IMR-90 (cell line): ENCODE measurements around the gene MDFIC2. TPM values are rescaled to one million over a fixed set of nuclear protein-coding genes. Genes with fewer than 3 reads are reported as not detected.

Experiments used
- ATAC-seq: fragments of 200-7000 bp; cut with Tn5 transposase; 2 replicates; pipeline ENCODE4 v1.9.1; 2020; ENCODE audit warnings: low read depth, mild to moderate bottlenecking, moderate library complexity
- BruUV-seq: library from RNA; stranded (reverse); fragments of 400-500 nt; replicated peaks from 2 replicates; lab custom pipeline; 2021; lab: Mats Ljungman, UMichigan
- CTCF ChIA-PET: fragments of 300-600 bp; formaldehyde crosslinking; extraction: SDS; loops from one replicate; lab custom pipeline; 2021; ENCODE audit warnings: antibody characterized with exemption; lab: Yijun Ruan, JAX
- POLR2A ChIA-PET: fragments of 300-600 bp; sonication (Branson Sonifier 250); formaldehyde crosslinking; loops from one replicate; lab custom pipeline; 2022; ENCODE audit warnings: antibody characterized with exemption; ENCODE audit not compliant: unreplicated experiment; lab: Charles Lee
- DNase-seq: peaks from one replicate; pipeline ENCODE4 v3.0.0; 2013
- H2AFZ ChIP-seq: replicated peaks from 2 replicates; pipeline ENCODE3; 2013; ENCODE audit warnings: low read length, mild to moderate bottlenecking; ENCODE audit not compliant: poor library complexity
- H2AK5ac ChIP-seq: 2 replicates; pipeline ENCODE4 v1.6.1; 2013; ENCODE audit warnings: low read depth, low read length, inconsistent platforms
- H2AK9ac ChIP-seq: replicated peaks from 2 replicates; pipeline ENCODE3; 2013; ENCODE audit warnings: mild to moderate bottlenecking, low read depth, low read length, moderate library complexity; ENCODE audit not compliant: poor library complexity
- H2BK120ac ChIP-seq: 2 replicates; pipeline ENCODE4 v1.6.1; 2013; ENCODE audit warnings: low read depth, low read length, inconsistent platforms
- H2BK15ac ChIP-seq: 3 replicates; pipeline ENCODE4 v1.6.1; 2013; ENCODE audit warnings: low read depth, low read length, inconsistent platforms
- H2BK20ac ChIP-seq: 2 replicates; pipeline ENCODE4 v1.6.1; 2013; ENCODE audit warnings: low read depth, mild to moderate bottlenecking, inconsistent platforms, low read length, moderate library complexity
- H2BK5ac ChIP-seq: 2 replicates; pipeline ENCODE4 v1.6.1; 2013; ENCODE audit warnings: mild to moderate bottlenecking, low read depth, low read length, inconsistent platforms; ENCODE audit not compliant: poor library complexity, severe bottlenecking
- H3K14ac ChIP-seq: replicated peaks from 2 replicates; pipeline ENCODE4 v1.6.1; 2013; ENCODE audit warnings: low read depth, low read length, inconsistent platforms
- H3K18ac ChIP-seq: 2 replicates; pipeline ENCODE4 v1.6.1; 2013; ENCODE audit warnings: low read depth, low read length, control low read depth
- H3K23ac ChIP-seq: 2 replicates; pipeline ENCODE4 v1.6.1; 2013; ENCODE audit warnings: low read depth, low read length, inconsistent platforms
- H3K27ac ChIP-seq: 2 replicates; pipeline ENCODE4 v1.5.1; 2013; ENCODE audit warnings: mild to moderate bottlenecking, control low read depth, low read length; ENCODE audit not compliant: insufficient read depth
- H3K27me3 ChIP-seq: 2 replicates; pipeline ENCODE4 v1.6.1; 2013; ENCODE audit warnings: low read length; ENCODE audit not compliant: control insufficient read depth, insufficient read depth
- H3K36me3 ChIP-seq: 2 replicates; pipeline ENCODE4 v1.6.1; 2013; ENCODE audit warnings: low read length, mixed read lengths; ENCODE audit not compliant: control insufficient read depth, insufficient read depth
- H3K4ac ChIP-seq: 2 replicates; pipeline ENCODE4 v1.6.1; 2013; ENCODE audit warnings: low read depth, low read length, inconsistent platforms
- H3K4me1 ChIP-seq: 2 replicates; pipeline ENCODE4 v1.6.1; 2013; ENCODE audit warnings: low read length, mixed read lengths; ENCODE audit not compliant: control insufficient read depth, insufficient read depth
- H3K4me2 ChIP-seq: 2 replicates; pipeline ENCODE4 v1.6.1; 2013; ENCODE audit warnings: low read depth, mild to moderate bottlenecking, control low read depth, low read length, moderate library complexity
- H3K4me3 ChIP-seq: 2 replicates; pipeline ENCODE4 v1.5.1; 2013; ENCODE audit warnings: low read depth, mild to moderate bottlenecking, control low read depth, low read length, moderate library complexity; ENCODE audit not compliant: insufficient read depth
- H3K56ac ChIP-seq: 2 replicates; pipeline ENCODE4 v1.6.1; 2013; ENCODE audit warnings: low read length, inconsistent platforms; ENCODE audit not compliant: insufficient read depth; ENCODE audit errors: extremely low read depth
- H3K79me1 ChIP-seq, 2 experiments: 2 replicates each; pipeline ENCODE4 v1.6.1; 2013; ENCODE audit warnings: low read length in 2 of 2, inconsistent platforms in 1 of 2, low read depth in 1 of 2
- H3K9ac ChIP-seq: 2 replicates; pipeline ENCODE4 v1.6.1; 2013; ENCODE audit warnings: low read depth, low read length, control low read depth
- H3K9me1 ChIP-seq: 2 replicates; pipeline ENCODE4 v1.6.1; 2013; ENCODE audit warnings: low read length, inconsistent platforms; ENCODE audit not compliant: insufficient read depth
- H3K9me3 ChIP-seq: 2 replicates; pipeline ENCODE4 v1.6.1; 2013; ENCODE audit warnings: low read length; ENCODE audit not compliant: control insufficient read depth, insufficient read depth
- H4K20me1 ChIP-seq: 2 replicates; pipeline ENCODE4 v1.6.1; 2013; ENCODE audit warnings: low read length, inconsistent platforms; ENCODE audit not compliant: insufficient read depth
- H4K5ac ChIP-seq: 2 replicates; pipeline ENCODE4 v1.6.1; 2013; ENCODE audit warnings: mild to moderate bottlenecking, low read depth, low read length, control low read depth
- H4K8ac ChIP-seq, 2 experiments: 2 replicates each; pipeline ENCODE4 v1.6.1; 2013; ENCODE audit warnings: low read depth in 2 of 2, low read length in 2 of 2, control low read depth in 1 of 2, inconsistent platforms in 1 of 2
- H4K91ac ChIP-seq: 2 replicates; pipeline ENCODE4 v1.6.1; 2013; ENCODE audit warnings: low read depth, low read length, inconsistent platforms; ENCODE audit not compliant: insufficient read depth
- BHLHE40 ChIP-seq: fragments of 150-350 bp; IDR thresholded peaks from 2 replicates; pipeline ENCODE4 v1.6.1; 2016; ENCODE audit warnings: mild to moderate bottlenecking, low read depth, low read length
- CEBPB ChIP-seq: IDR thresholded peaks from 2 replicates; pipeline ENCODE4 v1.6.1; 2012; ENCODE audit warnings: low read depth, low read length, improper control_type of control experiment
- CHD1 ChIP-seq: IDR thresholded peaks from 2 replicates; pipeline ENCODE4 v1.6.1; 2012; ENCODE audit warnings: low read depth, low read length, improper control_type of control experiment
- ELK1 ChIP-seq: fragments of 150-350 bp; IDR thresholded peaks from 2 replicates; pipeline ENCODE4 v1.6.1; 2016; ENCODE audit warnings: low read depth, mild to moderate bottlenecking, low read length, moderate library complexity, borderline replicate concordance
- FOS ChIP-seq: fragments of 150-350 bp; IDR thresholded peaks from 2 replicates; pipeline ENCODE4 v1.6.1; 2016; ENCODE audit warnings: low read depth, low read length
- MAFK ChIP-seq: IDR thresholded peaks from 2 replicates; pipeline ENCODE4 v1.6.1; 2012; ENCODE audit warnings: low read depth, low read length, improper control_type of control experiment
- MAZ ChIP-seq: IDR thresholded peaks from 2 replicates; pipeline ENCODE4 v1.6.1; 2012; ENCODE audit warnings: low read depth, mild to moderate bottlenecking, low read length, improper control_type of control experiment, moderate library complexity, borderline replicate concordance
- MXI1 ChIP-seq: IDR thresholded peaks from 2 replicates; pipeline ENCODE4 v1.6.1; 2012; ENCODE audit warnings: low read depth, mild to moderate bottlenecking, low read length, moderate library complexity, borderline replicate concordance
- POLR2A ChIP-seq: IDR thresholded peaks from 2 replicates; pipeline ENCODE4 v1.6.1; 2012; ENCODE audit warnings: mild to moderate bottlenecking, low read depth, low read length
- RAD21 ChIP-seq: IDR thresholded peaks from 2 replicates; pipeline ENCODE4 v1.6.1; 2012; ENCODE audit warnings: low read length, improper control_type of control experiment
- RCOR1 ChIP-seq: IDR thresholded peaks from 2 replicates; pipeline ENCODE4 v1.6.1; 2012; ENCODE audit warnings: mild to moderate bottlenecking, low read length, improper control_type of control experiment; ENCODE audit not compliant: insufficient replicate concordance
- RFX5 ChIP-seq: IDR thresholded peaks from 2 replicates; pipeline ENCODE4 v1.8.0; 2012; ENCODE audit warnings: low read depth, mild to moderate bottlenecking, low read length, moderate library complexity
- WGBS, 2 experiments: methylation state at CpG; one replicate each; pipeline versions ENCODE4 v1.1.5 to v1.1.7; 2013; ENCODE audit warnings: missing lambda C conversion rate in 2 of 2; ENCODE audit not compliant: insufficient read length in 1 of 2; ENCODE audit errors: extremely low coverage in 2 of 2; 5-methylcytosine and 5-hydroxymethylcytosine counted together
- dilution Hi-C: fragments of 300-500 bp; cut with HindIII; formaldehyde crosslinking; loops from one replicate; pipeline ENCODE4 v1.14.3; 2018; ENCODE audit warnings: low sequenced_read_pairs; ENCODE audit not compliant: unreplicated experiment
- in situ Hi-C: fragments of 300-500 bp; cut with MboI; formaldehyde crosslinking; loops from 3 replicates; pipeline ENCODE4 v1.14.3; 2019; ENCODE audit warnings: low sequenced_read_pairs, inconsistent platforms, mixed read lengths
- intact Hi-C: fragments of 100-400 bp; cut with micrococcal nuclease; formaldehyde crosslinking; loops from 2 replicates; pipeline ENCODE4 v1.10.0; 2022
- polyA plus RNA-seq, 3 experiments: library from polyadenylated mRNA; depleted of rRNA; stranded (reverse); fragments of >200 nt; gene quantifications; 2 replicates each; pipeline ENCODE4 v1.2.3, GENCODE V29; 2012; ENCODE audit warnings: low replicate concordance in 1 of 3
- total RNA-seq: library from RNA; depleted of rRNA; stranded (reverse); fragments of >200 nt; gene quantifications from 2 replicates; pipeline ENCODE4 v1.2.3, GENCODE V29; 2012

Gene MDFIC2
- total and polyA plus RNA-seq, 2 of the 4 experiments (the other 2 are of a cell fraction) = not detected

- Histone ChIP-seq H3K23ac (no peak overlapping the region), H3K4me3 (no peak overlapping the region), H4K20me1 (no peaks in the 10 kb centered on the region), H3K4me1 (no peaks in the 10 kb centered on the region), H2AK9ac (no peak overlapping the region), H4K5ac (no peak overlapping the region), H2BK20ac (no peak overlapping the region), H3K9ac (no peak overlapping the region), H2BK120ac (no peak overlapping the region), H3K36me3 (no peaks in the 10 kb centered on the region), H2BK15ac (no peak overlapping the region), H3K4ac (no peak overlapping the region), H3K27ac (no peak overlapping the region), H3K18ac (no peak overlapping the region), H3K79me1 (no peaks in the 10 kb centered on the region), H2AK5ac (no peak overlapping the region), H3K27me3 (no peaks in the 10 kb centered on the region), H3K4me2 (no peak overlapping the region), H4K91ac (no peak overlapping the region), H4K8ac (no peak overlapping the region), H2BK5ac (no peak overlapping the region), H3K56ac (no peak overlapping the region), H3K14ac (no peak overlapping the region), H2AFZ (no peak overlapping the region), H3K9me3 (no peaks in the 10 kb centered on the region), H3K9me1 (no peaks in the 10 kb centered on the region)
- intact Hi-C loops = no loop called here
- no peak for TF ChIP-seq FOS
- no peak for TF ChIP-seq MAZ
- TF ChIP-seq MAFK = no peak
- no peak for TF ChIP-seq RFX5
- TF ChIP-seq CEBPB = no peak
- no peak for TF ChIP-seq POLR2A
- TF ChIP-seq CHD1 = no peak
- no peak for TF ChIP-seq BHLHE40
- no peak for TF ChIP-seq RCOR1
- TF ChIP-seq ELK1 = no peak
- TF ChIP-seq MXI1 = no peak
- TF ChIP-seq RAD21 = no peak
- DNase-seq (no peak), ATAC-seq (no peak)
- dilution Hi-C loops = no loop called here
- no CpG with 5 or more reads among the region's 3 CpGs for WGBS, 2 experiments
- BruUV-seq = no TSS peak
- POLR2A ChIA-PET = no interaction called here
- in situ Hi-C loops = no loop called here
- CTCF ChIA-PET = no interaction called here
Measured at GRCh38 chr3:70333080-70333479, 20.6 kb upstream of the MDFIC2 start.
